ENCODE data around the gene SPO11. TPM values are rescaled to one million over a fixed set of nuclear protein-coding genes. Genes with fewer than 3 reads are reported as not detected.
A peak's percentile ranks its signal among the peaks of the same experiment; 100 is the strongest.

The SPO11 gene
- total and polyA plus RNA-seq, 7 donors: not detected

GRCh38 chr20:57383447-57384347, 54.1 kb downstream of the SPO11 start:
- Histone ChIP-seq H3K9me3 (no peaks in the 10 kb centered on the region), H3K27me3 (no peaks in the 10 kb centered on the region), H3K27ac (no peak overlapping the region), H3K36me3 (peaks cover 0 to 18% (median 1%) of the 10 kb centered on the region in 4 donors), H3K4me1 (peaks cover 0 to 11% (median 0%) of the 10 kb centered on the region in 4 donors), H3K4me3 (no peak overlapping the region)
- DNase-seq: no peak
- 17 to 70% methylated on average over 20 of the region's 20 CpGs for WGBS, 2 donors
- TF ChIP-seq POLR2AphosphoS5 (IDR thresholded peaks at IDR 0.05) (no peak), POLR2A (IDR thresholded peaks at IDR 0.05) (peak in 1 of 2 donors; percentile 40)
- intact Hi-C loops (cut with DNase I): loop anchor here (10.0 kb wide), 2 partner anchors 331 to 851 kb away; partner anchors contain the start of gene PMEPA1

GRCh38 chr20:57384486-57384885, 54.9 kb downstream of the SPO11 start:
- no peaks in the 10 kb centered on the region for H3K9me3 ChIP-seq
- H3K27me3 ChIP-seq: no peaks in the 10 kb centered on the region
- peaks cover 0 to 13% (median 5%) of the 10 kb centered on the region in 4 donors for H3K4me1 ChIP-seq
- TF ChIP-seq POLR2A (IDR thresholded peaks at IDR 0.05) (no peak), CTCF (IDR thresholded peaks at IDR 0.05) (no peak), POLR2AphosphoS5 (IDR thresholded peaks at IDR 0.05) (no peak), EP300 (IDR thresholded peaks at IDR 0.05) (no peak)
- H3K27ac ChIP-seq: no peak overlapping the region
- intact Hi-C loops (cut with DNase I): loop anchor here (10.0 kb wide), 2 partner anchors 330 to 850 kb away; partner anchors contain the start of gene PMEPA1
- H3K4me3 ChIP-seq: no peak overlapping the region
- DNase-seq: peak; percentile 51
- peaks cover 0 to 15% (median 1%) of the 10 kb centered on the region in 4 donors for H3K36me3 ChIP-seq
- WGBS, 2 donors: 35 to 76% methylated on average over 8 of the region's 8 CpGs

- 83 to 90% methylated on average over 29 of the region's 29 CpGs for WGBS, 2 donors
- Histone ChIP-seq H3K4me3 (no peak overlapping the region), H3K4me1 (peaks cover 0 to 20% (median 11%) of the 10 kb centered on the region in 4 donors), H3K27ac (no peak overlapping the region), H3K9me3 (no peaks in the 10 kb centered on the region), H3K27me3 (no peaks in the 10 kb centered on the region), H3K36me3 (peaks cover 0 to 15% (median 1%) of the 10 kb centered on the region in 4 donors)
- TF ChIP-seq POLR2AphosphoS5 (IDR thresholded peaks at IDR 0.05): no peak
- no peak for TF ChIP-seq EP300 (IDR thresholded peaks at IDR 0.05)
- no peak for TF ChIP-seq CTCF (IDR thresholded peaks at IDR 0.05)
- TF ChIP-seq POLR2A (IDR thresholded peaks at IDR 0.05): no peak
- intact Hi-C loops (cut with DNase I): loop anchor here (5.0 to 10.0 kb wide), 3 partner anchors 197 to 850 kb away; partner anchors contain the start of gene PMEPA1
- DNase-seq: peak; percentile 62
Observed at GRCh38 chr20:57384953-57385761, 55.6 kb downstream of the SPO11 start.

GRCh38 chr20:57385940-57386339, 56.3 kb downstream of the SPO11 start:
- H3K36me3 ChIP-seq: peaks cover 0 to 8% (median 1%) of the 10 kb centered on the region in 4 donors
- H3K4me1 ChIP-seq: peaks cover 0 to 28% (median 17%) of the 10 kb centered on the region in 4 donors
- H3K9me3 ChIP-seq: no peaks in the 10 kb centered on the region
- intact Hi-C loops (cut with DNase I): loop anchor here (5.0 to 10.0 kb wide), 3 partner anchors 196 to 849 kb away; partner anchors contain the start of gene PMEPA1
- TF ChIP-seq POLR2AphosphoS5 (IDR thresholded peaks at IDR 0.05) (no peak), EP300 (IDR thresholded peaks at IDR 0.05) (no peak), POLR2A (IDR thresholded peaks at IDR 0.05) (no peak), CTCF (IDR thresholded peaks at IDR 0.05) (no peak)
- H3K27ac ChIP-seq: no peak overlapping the region
- no peak for DNase-seq
- 90 to 92% methylated on average over 6 of the region's 6 CpGs for WGBS, 2 donors
- H3K4me3 ChIP-seq: no peak overlapping the region
- no peaks in the 10 kb centered on the region for H3K27me3 ChIP-seq
